HCT116 (cell line): Measurements from ENCODE around the gene ACSS1. TPM values are rescaled to one million over a fixed set of nuclear protein-coding genes. Genes with fewer than 3 reads are reported as not detected.

ENCODE experiments used
- ATAC-seq: fragments of 200-7000 bp; cut with Tn5 transposase; 2 replicates; pipeline ENCODE4 v1.9.1; 2020; ENCODE audit warnings: mild to moderate bottlenecking, moderate library complexity
- BruUV-seq: library from RNA; stranded (reverse); fragments of 400-500 nt; replicated peaks from 2 replicates; lab custom pipeline; 2021; lab: Mats Ljungman, UMichigan
- CTCF ChIA-PET: fragments of 300-600 bp; sonication (Branson Sonifier 250); formaldehyde crosslinking; loops from one replicate; lab custom pipeline; 2021; ENCODE audit warnings: antibody characterized with exemption; lab: Charles Lee
- POLR2A ChIA-PET: fragments of 300-600, 350-600 bp; sonication (Branson Sonifier 250); formaldehyde crosslinking; loops from one replicate; lab custom pipeline; 2021; ENCODE audit warnings: antibody characterized with exemption; lab: Charles Lee
- RAD21 ChIA-PET, 2 experiments: fragments of 300-600 bp; sonication (Branson Sonifier 250); formaldehyde crosslinking; loops; one replicate each; lab custom pipeline; 2023; ENCODE audit warnings: low total read pairs in 2 of 2; ENCODE audit not compliant: uncharacterized antibody in 2 of 2, unreplicated experiment in 2 of 2, low non-redundant PET in 1 of 2; lab: Charles Lee
- DNase-seq: peaks from one replicate; pipeline ENCODE4 v3.0.0-alpha.2; 2010; ENCODE audit warnings: low read depth, low spot score
- H2AFZ ChIP-seq: fragments of 200-600 bp; shearing (Covaris generic), sonication (generic); 2 replicates; pipeline ENCODE4 v1.6.1; 2017; ENCODE audit warnings: low read depth, mixed run types, mixed read lengths, antibody characterized with exemption, low read length; ENCODE audit not compliant: poor library complexity, severe bottlenecking
- H3K27ac ChIP-seq: 2 replicates; pipeline ENCODE4 v1.5.1; 2012; ENCODE audit warnings: low read depth, low read length
- H3K27me3 ChIP-seq: fragments of 200-600 bp; sonication (generic); 2 replicates; pipeline ENCODE4 v1.6.1; 2016; ENCODE audit warnings: mixed run types, low read length, mixed read lengths; ENCODE audit not compliant: insufficient read depth
- H3K36me3 ChIP-seq, 2 experiments: fragments of 200-500 bp in 1 of 2; fragments of 200-600 bp in 1 of 2; sonication (Bioruptor generic) in 1 of 2; sonication (generic) in 1 of 2; 2 replicates each; pipeline versions ENCODE4 v1.5.1 to v1.6.1; 2014 to 2016; ENCODE audit warnings: low read length in 2 of 2, inconsistent platforms in 1 of 2, mixed read lengths in 1 of 2, mixed run types in 1 of 2; ENCODE audit not compliant: insufficient read depth in 2 of 2, control insufficient read depth in 1 of 2
- H3K4me1 ChIP-seq, 2 experiments: fragments of 200-600 bp in 1 of 2; sonication (generic) in 1 of 2; 2 replicates each; pipeline versions ENCODE4 v1.5.1 to v1.6.1; 2012 to 2017; ENCODE audit warnings: low read length in 2 of 2, inconsistent platforms in 1 of 2, mild to moderate bottlenecking in 1 of 2, mixed read lengths in 1 of 2, mixed run types in 1 of 2, moderate library complexity in 1 of 2; ENCODE audit not compliant: insufficient read depth in 2 of 2, control insufficient read depth in 1 of 2
- H3K4me2 ChIP-seq: fragments of 200-600 bp; sonication (generic); 2 replicates; pipeline ENCODE4 v1.6.1; 2017; ENCODE audit warnings: mixed run types, low read length, mixed read lengths
- H3K4me3 ChIP-seq, 2 experiments: fragments of 200-600 bp in 1 of 2; sonication (generic) in 1 of 2; replicated peaks in 1 of 2; 2 replicates each; pipeline ENCODE4 v1.5.1; 2011 to 2016; ENCODE audit warnings: low read length in 2 of 2, control low read depth in 1 of 2, low read depth in 1 of 2, mild to moderate bottlenecking in 1 of 2, mixed read lengths in 1 of 2, mixed run types in 1 of 2
- H3K79me2 ChIP-seq: fragments of 200-600 bp; sonication (generic); 2 replicates; pipeline ENCODE4 v1.6.1; 2017; ENCODE audit warnings: mild to moderate bottlenecking, mixed run types, low read length, moderate library complexity, mixed read lengths; ENCODE audit not compliant: insufficient read depth
- H3K9ac ChIP-seq: fragments of 200-600 bp; sonication (generic); 2 replicates; pipeline ENCODE4 v1.6.1; 2016; ENCODE audit warnings: low read length, mixed read lengths
- H3K9me2 ChIP-seq: fragments of 200-600 bp; sonication (generic), shearing (Covaris generic); 2 replicates; pipeline ENCODE4 v1.6.1; 2017; ENCODE audit warnings: mixed run types, mild to moderate bottlenecking, moderate library complexity; ENCODE audit not compliant: insufficient read depth
- H3K9me3 ChIP-seq, 2 experiments: fragments of 200-500 bp in 1 of 2; fragments of 200-600 bp in 1 of 2; sonication (Bioruptor generic) in 1 of 2; sonication (generic) in 1 of 2; 2 replicates each; pipeline ENCODE4 v1.6.1; 2014 to 2017; ENCODE audit warnings: low read length in 2 of 2, mixed read lengths in 2 of 2, inconsistent platforms in 1 of 2, low read depth in 1 of 2, mild to moderate bottlenecking in 1 of 2, mixed run types in 1 of 2, moderate library complexity in 1 of 2; ENCODE audit not compliant: control insufficient read depth in 1 of 2, insufficient read depth in 1 of 2
- H4K20me1 ChIP-seq: fragments of 200-600 bp; sonication (generic), shearing (Covaris generic); 2 replicates; pipeline ENCODE4 v1.6.1; 2017; ENCODE audit warnings: mixed run types, mild to moderate bottlenecking, moderate library complexity; ENCODE audit not compliant: insufficient read depth
- CBX3 ChIP-seq: IDR thresholded peaks from 2 replicates; pipeline ENCODE4 v1.6.1; 2012; ENCODE audit warnings: low read depth
- CTCF ChIP-seq, 3 experiments: fragments of 200-600 bp in 1 of 3; sonication (generic) in 1 of 3; IDR thresholded peaks in 2 of 3; conservative IDR thresholded peaks in 1 of 3; 2 replicates each; pipeline ENCODE4 v1.5.1; 2012 to 2017; ENCODE audit warnings: low read depth in 2 of 3, low read length in 2 of 3, antibody characterized with exemption in 1 of 3, borderline replicate concordance in 1 of 3, control low read depth in 1 of 3, mild to moderate bottlenecking in 1 of 3, mixed read lengths in 1 of 3, mixed run types in 1 of 3, moderate library complexity in 1 of 3; ENCODE audit not compliant: insufficient read depth in 1 of 3
- EZH2 ChIP-seq: fragments of 200-600 bp; sonication (generic); IDR thresholded peaks from 2 replicates; pipeline ENCODE4 v1.6.1; 2017; ENCODE audit warnings: antibody characterized with exemption, mixed run types
- EZH2phosphoT487 ChIP-seq: fragments of 200-600 bp; IDR thresholded peaks from 2 replicates; pipeline ENCODE4 v1.6.1; 2018; ENCODE audit warnings: antibody characterized with exemption, borderline replicate concordance
- FOSL1 ChIP-seq: IDR thresholded peaks from 2 replicates; pipeline ENCODE4 v1.6.1; 2012; ENCODE audit warnings: low read depth
- MAX ChIP-seq: IDR thresholded peaks from 2 replicates; pipeline ENCODE4 v1.6.1; 2012
- POLR2A ChIP-seq: IDR thresholded peaks from 2 replicates; pipeline ENCODE4 v1.7.0; 2011; ENCODE audit warnings: borderline replicate concordance; ENCODE audit not compliant: insufficient read depth, insufficient read length; ENCODE audit errors: extremely low read depth
- POLR2AphosphoS5 ChIP-seq: IDR thresholded peaks from 2 replicates; pipeline ENCODE4 v1.6.1; 2011; ENCODE audit warnings: mild to moderate bottlenecking, low read depth, low read length, moderate library complexity
- REST ChIP-seq: IDR thresholded peaks from 2 replicates; pipeline ENCODE4 v1.6.1; 2012; ENCODE audit warnings: low read depth
- SIN3A ChIP-seq: IDR thresholded peaks from 2 replicates; pipeline ENCODE4 v1.6.1; 2012; ENCODE audit warnings: low read depth
- TCF7L2 ChIP-seq: IDR thresholded peaks from 2 replicates; pipeline ENCODE4 v1.7.0; 2011; ENCODE audit warnings: borderline replicate concordance, inconsistent platforms; ENCODE audit not compliant: insufficient read depth, insufficient read length; ENCODE audit errors: extremely low read depth
- YY1 ChIP-seq: IDR thresholded peaks from 2 replicates; pipeline ENCODE4 v1.6.1; 2011; ENCODE audit warnings: low read length, low read depth, moderate library complexity, mild to moderate bottlenecking; ENCODE audit not compliant: insufficient replicate concordance; ENCODE audit errors: extremely low read depth
- ZFX ChIP-seq: fragments of 450-650 bp; IDR thresholded peaks from 2 replicates; pipeline ENCODE4 v1.6.1; 2017
- intact Hi-C: fragments of 100-400 bp; cut with micrococcal nuclease; formaldehyde crosslinking; loops from 2 replicates; pipeline ENCODE4 v1.10.0; 2022
- total RNA-seq: library from RNA; stranded (reverse); gene quantifications from one replicate; pipeline ENCODE4 v1.2.1, GENCODE V29; 2021; ENCODE audit not compliant: unreplicated experiment

Gene ACSS1
- total RNA-seq, 1 experiment from 2014 or later = 0.27 TPM

DNA sequence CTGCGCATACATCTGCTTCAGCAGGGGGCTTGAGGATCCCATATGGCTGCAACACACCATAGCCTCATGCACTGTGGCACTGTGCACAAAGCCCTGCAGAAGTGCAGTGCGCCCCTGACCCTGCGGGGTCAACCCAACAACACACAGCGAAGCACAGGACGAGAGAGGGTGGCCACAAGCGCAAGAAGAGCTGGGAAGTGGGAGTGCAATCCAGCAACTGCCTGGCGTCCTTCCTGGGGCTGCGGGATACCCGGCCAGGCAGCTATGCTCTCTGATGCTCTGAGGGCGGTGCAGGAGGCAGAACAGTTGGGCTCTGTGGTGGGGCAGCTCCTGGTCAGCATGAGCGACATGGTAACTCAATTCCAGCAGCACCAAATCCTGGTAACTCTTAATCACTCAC, 5.6 kb upstream of the ACSS1 start:
- CTCF ChIA-PET = interaction anchor here (1.1 to 5.4 kb wide), 2 partner anchors 68 to 115 kb away, joined by 3 to 31 read pairs; no protein-coding TSS in a partner anchor
- Histone ChIP-seq H2AFZ (no peak overlapping the region), H3K9me2 (no peaks in the 10 kb centered on the region), H4K20me1 (no peaks in the 10 kb centered on the region), H3K36me3 (no peaks in the 10 kb centered on the region), H3K9me3 (no peaks in the 10 kb centered on the region), H3K79me2 (no peaks in the 10 kb centered on the region), H3K27ac (no peak overlapping the region), H3K4me1 (no peaks in the 10 kb centered on the region), H3K4me3 (no peak overlapping the region), H3K9ac (no peak overlapping the region), H3K4me2 (no peak overlapping the region), H3K27me3 (peaks cover 56% of the 10 kb centered on the region)
- TF ChIP-seq EZH2phosphoT487 (no peak), TCF7L2 (no peak)
- POLR2A ChIA-PET = no interaction called here
- DNase-seq = no peak
- RAD21 ChIA-PET = interaction anchor here in 1 of 2 experiments (0.8 kb wide), 1 partner anchor 145 kb away, joined by 3 read pairs; no protein-coding TSS in a partner anchor
- intact Hi-C loops = loop anchor here (10.0 kb wide), 1 partner anchor 331 kb away; the partner anchor contains the start of gene ABHD12
- no TSS peak for BruUV-seq
- ATAC-seq = no peak

DNA sequence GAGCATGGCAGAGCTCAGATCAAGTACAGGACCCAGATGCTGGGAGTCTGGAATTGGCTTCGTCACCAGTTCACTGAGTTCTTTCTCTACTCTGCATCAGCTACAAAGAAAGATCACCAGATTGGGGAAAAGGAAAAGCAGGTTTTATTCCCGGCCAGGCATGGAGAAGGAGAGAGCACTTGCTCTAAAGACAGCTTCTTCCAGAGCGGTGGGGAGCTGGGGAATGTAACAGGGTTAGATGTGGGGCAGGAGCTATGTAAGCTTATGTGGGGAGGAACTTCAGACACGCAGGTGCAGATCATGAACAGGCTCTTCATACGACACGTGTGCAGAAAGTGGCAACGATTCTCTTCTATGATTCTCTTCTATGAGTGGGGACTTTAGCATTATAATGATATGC, 4.9 kb upstream of the ACSS1 start:
- Histone ChIP-seq H3K9me3 (no peaks in the 10 kb centered on the region), H3K27ac (no peak overlapping the region), H3K27me3 (peaks cover 52% of the 10 kb centered on the region), H3K4me2 (no peak overlapping the region), H3K36me3 (no peaks in the 10 kb centered on the region), H3K4me3 (no peak overlapping the region), H3K79me2 (no peaks in the 10 kb centered on the region), H2AFZ (no peak overlapping the region), H3K4me1 (no peaks in the 10 kb centered on the region), H4K20me1 (no peaks in the 10 kb centered on the region), H3K9me2 (no peaks in the 10 kb centered on the region), H3K9ac (no peak overlapping the region)
- RAD21 ChIA-PET = interaction anchor here in 1 of 2 experiments (0.8 kb wide), 1 partner anchor 145 kb away, joined by 3 read pairs; no protein-coding TSS in a partner anchor
- no peak for TF ChIP-seq CTCF (IDR thresholded peaks at IDR 0.05 in 2 of 3, conservative IDR thresholded peaks at IDR 0.05 in 1 of 3; ENCODE audit: borderline replicate concordance in 1 of 3, insufficient read depth in 1 of 3, low read depth in 2 of 3, low read length in 2 of 3)
- TF ChIP-seq EZH2 = no peak
- no peak for TF ChIP-seq FOSL1
- no peak for TF ChIP-seq MAX
- no peak for TF ChIP-seq POLR2AphosphoS5
- no peak for TF ChIP-seq YY1
- TF ChIP-seq POLR2A = no peak
- no peak for TF ChIP-seq SIN3A
- no peak for TF ChIP-seq CBX3
- TF ChIP-seq REST = no peak
- TF ChIP-seq ZFX = no peak
- CTCF ChIA-PET = interaction anchor here (1.1 to 5.4 kb wide), 2 partner anchors 68 to 116 kb away, joined by 3 to 31 read pairs; no protein-coding TSS in a partner anchor
- BruUV-seq = no TSS peak
- POLR2A ChIA-PET = no interaction called here
- intact Hi-C loops = loop anchor here (10.0 kb wide), 1 partner anchor 332 kb away; the partner anchor contains the start of gene ABHD12
- ATAC-seq (no peak), DNase-seq (no peak)
